ENCODE data around the gene ORAI1. TPM values are rescaled to one million over a fixed set of nuclear protein-coding genes. Genes with fewer than 3 reads are reported as not detected.

Gene ORAI1
- total and polyA plus RNA-seq, 2 of the 13 experiments (the other 11 are each of a cell fraction or from before 2014, with no cell fraction given), result 9.2 to 17.2 TPM

- TF ChIP-seq AHDC1 (CRISPR knock-in tag; IDR thresholded peaks at IDR 0.05; ENCODE audit: borderline replicate concordance) (no peak), ZBTB8A (CRISPR knock-in tag; IDR thresholded peaks at IDR 0.05; ENCODE audit: borderline replicate concordance, low read depth) (no peak), ELK4 (CRISPR knock-in tag; IDR thresholded peaks at IDR 0.05; ENCODE audit: borderline replicate concordance) (no peak), FIP1L1 (IDR thresholded peaks at IDR 0.05; ENCODE audit: borderline replicate concordance, insufficient read depth, low read depth, low read length) (no peak), NCOA2 (CRISPR knock-in tag; IDR thresholded peaks at IDR 0.05) (peak; percentile 47; the same call in 1 of the 2 replicates), BCLAF1 (IDR thresholded peaks at IDR 0.05) (no peak), KDM4B (CRISPR knock-in tag; IDR thresholded peaks at IDR 0.05) (no peak), MAZ (IDR thresholded peaks at IDR 0.05; ENCODE audit: borderline replicate concordance, low read depth, low read length) (no peak), MAZ (CRISPR knock-in tag; IDR thresholded peaks at IDR 0.05; ENCODE audit: low read depth) (peak; percentile 22; the same call in 1 of the 2 replicates), RELA (CRISPR knock-in tag; IDR thresholded peaks at IDR 0.05) (no peak), WIZ (CRISPR knock-in tag; IDR thresholded peaks at IDR 0.05) (0 out of 2 replicates have a peak, but pooled peaks have one; percentile 37), ZNF350 (CRISPR knock-in tag; IDR thresholded peaks at IDR 0.05; ENCODE audit: borderline replicate concordance, low read depth) (no peak), MIER3 (CRISPR knock-in tag; IDR thresholded peaks at IDR 0.05; ENCODE audit: borderline replicate concordance) (peak; percentile 60; the same call in 1 of the 2 replicates), MED1 (CRISPR knock-in tag; IDR thresholded peaks at IDR 0.05) (peak; percentile 79), MED8 (CRISPR knock-in tag; IDR thresholded peaks at IDR 0.05; ENCODE audit: insufficient replicate concordance) (no peak), FOXP1 (IDR thresholded peaks at IDR 0.05) (no peak), FOXP1 (CRISPR knock-in tag; IDR thresholded peaks at IDR 0.05) (no peak)
- TF ChIP-seq, protein P1, sequence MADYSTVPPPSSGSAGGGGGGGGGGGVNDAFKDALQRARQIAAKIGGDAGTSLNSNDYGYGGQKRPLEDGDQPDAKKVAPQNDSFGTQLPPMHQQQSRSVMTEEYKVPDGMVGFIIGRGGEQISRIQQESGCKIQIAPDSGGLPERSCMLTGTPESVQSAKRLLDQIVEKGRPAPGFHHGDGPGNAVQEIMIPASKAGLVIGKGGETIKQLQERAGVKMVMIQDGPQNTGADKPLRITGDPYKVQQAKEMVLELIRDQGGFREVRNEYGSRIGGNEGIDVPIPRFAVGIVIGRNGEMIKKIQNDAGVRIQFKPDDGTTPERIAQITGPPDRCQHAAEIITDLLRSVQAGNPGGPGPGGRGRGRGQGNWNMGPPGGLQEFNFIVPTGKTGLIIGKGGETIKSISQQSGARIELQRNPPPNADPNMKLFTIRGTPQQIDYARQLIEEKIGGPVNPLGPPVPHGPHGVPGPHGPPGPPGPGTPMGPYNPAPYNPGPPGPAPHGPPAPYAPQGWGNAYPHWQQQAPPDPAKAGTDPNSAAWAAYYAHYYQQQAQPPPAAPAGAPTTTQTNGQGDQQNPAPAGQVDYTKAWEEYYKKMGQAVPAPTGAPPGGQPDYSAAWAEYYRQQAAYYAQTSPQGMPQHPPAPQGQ (CRISPR knock-in tag; IDR thresholded peaks at IDR 0.05; ENCODE audit: borderline replicate concordance), result no peak
These were observed at the start of gene ORAI1 (continued) for GRCh38 chr12:121626087-121626852.
